Neural crest cell (in vitro differentiated cells): ENCODE data around the gene MRPL34. TPM values are rescaled to one million over a fixed set of nuclear protein-coding genes. Genes with fewer than 3 reads are reported as not detected.
A peak's percentile ranks its signal among the peaks of the same experiment; 100 is the strongest.
"Not testable (repeated sequence)": the region's sequence is repeated elsewhere in the genome, so short reads cannot be mapped to it uniquely, and the experiment has no call there.

Experiments
- DNase-seq: peaks from one replicate; pipeline ENCODE4 v3.0.0; 2021; ENCODE audit warnings: low read depth, mixed read lengths, low spot score
- H3K27ac Mint-ChIP-seq: one replicate; pipeline ENCODE4 v1.8.0; 2021; ENCODE audit warnings: mild to moderate bottlenecking, mixed read lengths; ENCODE audit not compliant: unreplicated experiment
- H3K27me3 Mint-ChIP-seq: 2 replicates; pipeline ENCODE4 v1.8.0; 2021; ENCODE audit warnings: low read depth, mild to moderate bottlenecking, mixed read lengths
- H3K36me3 Mint-ChIP-seq: 2 replicates; pipeline ENCODE4 v1.8.0; 2021; ENCODE audit warnings: low read depth, mild to moderate bottlenecking, mixed read lengths
- H3K4me1 Mint-ChIP-seq: 2 replicates; pipeline ENCODE4 v1.8.0; 2021; ENCODE audit warnings: mixed read lengths
- H3K4me3 Mint-ChIP-seq: one replicate; pipeline ENCODE4 v1.8.0; 2021; ENCODE audit warnings: mild to moderate bottlenecking, mixed read lengths
- H3K9me3 Mint-ChIP-seq: 2 replicates; pipeline ENCODE4 v1.8.0; 2021; ENCODE audit warnings: mixed read lengths
- CTCF ChIP-seq: fragments of 200-600 bp; sonication (generic); conservative IDR thresholded peaks from 2 replicates; pipeline ENCODE4 v1.5.0; 2021; ENCODE audit warnings: antibody characterized with exemption, mild to moderate bottlenecking
- total RNA-seq: library from RNA; stranded (reverse); gene quantifications from 2 replicates; pipeline ENCODE4 v1.2.1, GENCODE V29; 2021

Gene MRPL34
- total RNA-seq, 1 donor from 2014 or later, result 74.2 TPM

- Mint-ChIP-seq H3K27ac (no peak overlapping the region), H3K27me3 (peaks cover 13% of the 10 kb centered on the region), H3K4me3 (no peak overlapping the region), H3K4me1 (peaks cover 10% of the 10 kb centered on the region), H3K9me3 (no peaks in the 10 kb centered on the region), H3K36me3 (no peaks in the 10 kb centered on the region)
- TF ChIP-seq CTCF, result no peak
- no peak for DNase-seq
Observed at GRCh38 chr19:17286752-17287151, 18.9 kb upstream of the MRPL34 start.

- H3K4me1 Mint-ChIP-seq, result peaks cover 12% of the 10 kb centered on the region
- H3K36me3 Mint-ChIP-seq, result no peaks in the 10 kb centered on the region
- no peak overlapping the region for H3K27ac Mint-ChIP-seq
- DNase-seq, result peak; percentile 78
- TF ChIP-seq CTCF, result no peak
- H3K4me3 Mint-ChIP-seq, result peak overlapping the region; percentile 72
- no peaks in the 10 kb centered on the region for H3K9me3 Mint-ChIP-seq
- peaks cover 6% of the 10 kb centered on the region for H3K27me3 Mint-ChIP-seq
Observed at GRCh38 chr19:17289489-17289888, 16.2 kb upstream of the MRPL34 start.

GRCh38 chr19:17292301-17293074, 13.2 kb upstream of the MRPL34 start:
- Mint-ChIP-seq H3K4me1 (peaks cover 12% of the 10 kb centered on the region), H3K27me3 (peaks cover 6% of the 10 kb centered on the region), H3K27ac (peak overlapping the region; percentile 27), H3K4me3 (peak overlapping the region; percentile 90), H3K9me3 (no peaks in the 10 kb centered on the region), H3K36me3 (peaks cover 4% of the 10 kb centered on the region)
- peak; percentile 76 for DNase-seq
- TF ChIP-seq CTCF, result peak; percentile 71

GRCh38 chr19:17293605-17294004, 12.1 kb upstream of the MRPL34 start:
- peak overlapping the region; percentile 47 for H3K4me3 Mint-ChIP-seq
- peaks cover 12% of the 10 kb centered on the region for H3K4me1 Mint-ChIP-seq
- peaks cover 8% of the 10 kb centered on the region for H3K36me3 Mint-ChIP-seq
- no peak overlapping the region for H3K27ac Mint-ChIP-seq
- no peaks in the 10 kb centered on the region for H3K9me3 Mint-ChIP-seq
- no peak for DNase-seq
- H3K27me3 Mint-ChIP-seq, result peaks cover 6% of the 10 kb centered on the region
- no peak for TF ChIP-seq CTCF

GRCh38 chr19:17294051-17294891, 11.4 kb upstream of the MRPL34 start:
- H3K4me3 Mint-ChIP-seq, result peak overlapping the region; percentile 47
- DNase-seq, result peak; percentile 37
- peaks cover 6% of the 10 kb centered on the region for H3K27me3 Mint-ChIP-seq
- H3K4me1 Mint-ChIP-seq, result peaks cover 12% of the 10 kb centered on the region
- H3K27ac Mint-ChIP-seq, result no peak overlapping the region
- no peaks in the 10 kb centered on the region for H3K9me3 Mint-ChIP-seq
- no peak for TF ChIP-seq CTCF
- peaks cover 11% of the 10 kb centered on the region for H3K36me3 Mint-ChIP-seq

GRCh38 chr19:17295551-17295950, 10.1 kb upstream of the MRPL34 start:
- DNase-seq, H3K9me3 Mint-ChIP-seq, H3K4me1 Mint-ChIP-seq, H3K27ac Mint-ChIP-seq, H3K27me3 Mint-ChIP-seq, H3K4me3 Mint-ChIP-seq: not testable (repeated sequence)
- peaks cover 11% of the 10 kb centered on the region for H3K36me3 Mint-ChIP-seq
